HEK293 (cell line): ENCODE measurements around the gene COPS9.

ENCODE experiments used
- CTCF ChIA-PET: fragments of 350-600 bp; formaldehyde crosslinking; extraction: SDS; loops from one replicate; lab custom pipeline; 2021; ENCODE audit warnings: antibody characterized with exemption; lab: Yijun Ruan, JAX
- POLR2A ChIA-PET: fragments of 300-600 bp; formaldehyde crosslinking; extraction: SDS; loops from one replicate; lab custom pipeline; 2020; ENCODE audit warnings: antibody characterized with exemption, inconsistent platforms; lab: Yijun Ruan, JAX
- H3K27ac ChIP-seq: fragments of 200-500 bp; sonication (Bioruptor generic); 2 replicates; pipeline ENCODE4 v1.5.1; 2014; ENCODE audit warnings: low read depth, low read length, control low read depth, inconsistent platforms; ENCODE audit errors: extremely low read depth
- H3K36me3 ChIP-seq, 2 experiments: fragments of 200-500 bp in 1 of 2; sonication (Bioruptor generic) in 1 of 2; 1 replicate in 1 of 2; 2 replicates in 1 of 2; pipeline ENCODE4 v1.5.1; 2014 to 2017; ENCODE audit warnings: inconsistent platforms in 2 of 2, low read length in 2 of 2; ENCODE audit not compliant: control insufficient read depth in 2 of 2, insufficient read depth in 1 of 2
- H3K4me1 ChIP-seq: fragments of 200-500 bp; sonication (Bioruptor generic); 2 replicates; pipeline ENCODE4 v1.5.1; 2014; ENCODE audit warnings: mild to moderate bottlenecking, low read length, inconsistent platforms; ENCODE audit not compliant: control insufficient read depth, insufficient read depth
- H3K4me3 ChIP-seq: 2 replicates; pipeline ENCODE4 v1.5.1; 2011; ENCODE audit warnings: low read depth, mild to moderate bottlenecking, control low read depth, low read length, moderate library complexity
- H3K9me3 ChIP-seq: fragments of 200-500 bp; sonication (Bioruptor generic); 2 replicates; pipeline ENCODE4 v1.5.1; 2014; ENCODE audit warnings: low read depth, low read length, inconsistent platforms; ENCODE audit not compliant: control insufficient read depth, insufficient read depth
- FEZF1 ChIP-seq: fragments of 450-650 bp; formaldehyde crosslinking; IDR thresholded peaks from 2 replicates; pipeline ENCODE4 v1.5.1; 2016; ENCODE audit warnings: missing biosample characterization, missing genetic modification characterization
- GLI4 ChIP-seq: fragments of 450-650 bp; formaldehyde crosslinking; IDR thresholded peaks from 2 replicates; pipeline ENCODE4 v1.5.1; 2016; ENCODE audit warnings: missing biosample characterization, missing genetic modification characterization
- GLIS2 ChIP-seq: fragments of 450-650 bp; formaldehyde crosslinking; IDR thresholded peaks from 2 replicates; pipeline ENCODE4 v1.5.1; 2016; ENCODE audit warnings: missing biosample characterization, missing genetic modification characterization
- MEIS1 ChIP-seq: sonication (generic); formaldehyde crosslinking; IDR thresholded peaks from 2 replicates; pipeline ENCODE4 v1.8.1; 2022; ENCODE audit warnings: missing genetic modification reagents, mild to moderate bottlenecking, borderline replicate concordance
- YY1 ChIP-seq: fragments of 450-650 bp; formaldehyde crosslinking; IDR thresholded peaks from 2 replicates; pipeline ENCODE4 v1.5.1; 2018; ENCODE audit warnings: missing biosample characterization, missing genetic modification characterization
- ZBTB21 ChIP-seq: fragments of 450-650 bp; formaldehyde crosslinking; IDR thresholded peaks from 2 replicates; pipeline ENCODE4 v1.5.1; 2017; ENCODE audit warnings: missing biosample characterization, missing genetic modification characterization
- ZFP69B ChIP-seq: fragments of 450-650 bp; formaldehyde crosslinking; IDR thresholded peaks from 2 replicates; pipeline ENCODE4 v1.5.1; 2016; ENCODE audit warnings: missing biosample characterization, missing genetic modification characterization
- ZNF140 ChIP-seq: fragments of 450-650 bp; formaldehyde crosslinking; IDR thresholded peaks from 2 replicates; pipeline ENCODE4 v1.5.1; 2016; ENCODE audit warnings: missing biosample characterization, missing genetic modification characterization
- ZNF211 ChIP-seq: fragments of 450-650 bp; formaldehyde crosslinking; IDR thresholded peaks from 2 replicates; pipeline ENCODE4 v1.5.1; 2016; ENCODE audit warnings: low read depth, missing biosample characterization, missing genetic modification characterization
- ZNF214 ChIP-seq: fragments of 450-650 bp; formaldehyde crosslinking; IDR thresholded peaks from 2 replicates; pipeline ENCODE4 v1.5.1; 2017; ENCODE audit warnings: missing biosample characterization, mild to moderate bottlenecking, missing genetic modification characterization, borderline replicate concordance
- ZNF23 ChIP-seq: fragments of 450-650 bp; formaldehyde crosslinking; IDR thresholded peaks from 2 replicates; pipeline ENCODE4 v1.5.1; 2016; ENCODE audit warnings: missing biosample characterization, missing genetic modification characterization, borderline replicate concordance
- ZNF274 ChIP-seq, 2 experiments: fragments of 200-500 bp in 1 of 2; fragments of 450-650 bp in 1 of 2; sonication (Bioruptor generic) in 1 of 2; formaldehyde crosslinking in 1 of 2; IDR thresholded peaks; 2 replicates each; pipeline versions ENCODE4 v1.5.1 to v1.6.1; 2014 to 2016; ENCODE audit warnings: borderline replicate concordance in 1 of 2, inconsistent platforms in 1 of 2, low read length in 1 of 2, missing biosample characterization in 1 of 2, missing genetic modification characterization in 1 of 2
- ZNF350 ChIP-seq: fragments of 450-650 bp; formaldehyde crosslinking; IDR thresholded peaks from 2 replicates; pipeline ENCODE4 v1.5.0; 2017; ENCODE audit warnings: missing biosample characterization, mild to moderate bottlenecking, missing genetic modification characterization
- ZNF362 ChIP-seq: fragments of 450-650 bp; formaldehyde crosslinking; IDR thresholded peaks from 2 replicates; pipeline ENCODE4 v1.5.1; 2016; ENCODE audit warnings: missing biosample characterization, missing genetic modification characterization
- ZNF510 ChIP-seq: fragments of 450-650 bp; formaldehyde crosslinking; IDR thresholded peaks from 2 replicates; pipeline ENCODE4 v1.5.1; 2018; ENCODE audit warnings: mild to moderate bottlenecking, missing genetic modification characterization, missing biosample characterization; ENCODE audit not compliant: insufficient replicate concordance
- ZNF521 ChIP-seq: fragments of 450-650 bp; formaldehyde crosslinking; IDR thresholded peaks from 2 replicates; pipeline ENCODE4 v1.5.1; 2017; ENCODE audit warnings: missing biosample characterization, mild to moderate bottlenecking, missing genetic modification characterization
- ZNF555 ChIP-seq: fragments of 450-650 bp; formaldehyde crosslinking; conservative IDR thresholded peaks from 2 replicates; pipeline ENCODE4 v1.5.1; 2017; ENCODE audit warnings: missing biosample characterization, mild to moderate bottlenecking, missing genetic modification characterization, inconsistent platforms
- ZNF658 ChIP-seq: fragments of 450-650 bp; formaldehyde crosslinking; IDR thresholded peaks from 2 replicates; pipeline ENCODE4; 2016; ENCODE audit warnings: missing biosample characterization, missing genetic modification characterization
- ZNF768 ChIP-seq: fragments of 450-650 bp; formaldehyde crosslinking; IDR thresholded peaks from 2 replicates; pipeline ENCODE4 v1.5.1; 2018; ENCODE audit warnings: missing biosample characterization, mild to moderate bottlenecking, missing genetic modification characterization
- ZNF792 ChIP-seq: fragments of 450-650 bp; formaldehyde crosslinking; IDR thresholded peaks from 2 replicates; pipeline ENCODE4 v1.5.1; 2016; ENCODE audit warnings: missing biosample characterization, missing genetic modification characterization
- ZSCAN4 ChIP-seq: fragments of 450-650 bp; formaldehyde crosslinking; IDR thresholded peaks from 2 replicates; pipeline ENCODE4 v1.5.1; 2017; ENCODE audit warnings: missing biosample characterization, missing genetic modification characterization
- ZXDB ChIP-seq: fragments of 450-650 bp; formaldehyde crosslinking; IDR thresholded peaks from 2 replicates; pipeline ENCODE4 v1.5.1; 2016; ENCODE audit warnings: missing biosample characterization, missing genetic modification characterization
- TF ChIP-seq, protein P1 (sequence below): fragments of 450-650 bp; formaldehyde crosslinking; IDR thresholded peaks from 2 replicates; pipeline ENCODE4 v1.5.1; 2016; ENCODE audit warnings: missing biosample characterization, missing genetic modification characterization
- TF ChIP-seq, protein P2 (sequence below): fragments of 450-650 bp; formaldehyde crosslinking; IDR thresholded peaks from 2 replicates; pipeline ENCODE4 v1.5.1; 2016; ENCODE audit warnings: missing biosample characterization, missing genetic modification characterization, borderline replicate concordance

The COPS9 gene

GRCh38 chr2:240160291-240161086 is 24.4 kb upstream of the COPS9 start:
- no peak overlapping the region for H3K4me3 ChIP-seq
- H3K27ac ChIP-seq = no peak overlapping the region
- no peaks in the 10 kb centered on the region for H3K9me3 ChIP-seq
- H3K36me3 ChIP-seq = no peaks in the 10 kb centered on the region
- H3K4me1 ChIP-seq = no peaks in the 10 kb centered on the region
- TF ChIP-seq ZNF214 (tag by site-specific recombination) (no peak), GLI4 (tag by site-specific recombination) (no peak), ZNF362 (tag by site-specific recombination) (no peak), ZNF792 (no peak)
- TF ChIP-seq, protein P1, sequence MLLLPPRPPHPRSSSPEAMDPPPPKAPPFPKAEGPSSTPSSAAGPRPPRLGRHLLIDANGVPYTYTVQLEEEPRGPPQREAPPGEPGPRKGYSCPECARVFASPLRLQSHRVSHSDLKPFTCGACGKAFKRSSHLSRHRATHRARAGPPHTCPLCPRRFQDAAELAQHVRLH (tag by site-specific recombination) = no peak
- TF ChIP-seq, protein P2, sequence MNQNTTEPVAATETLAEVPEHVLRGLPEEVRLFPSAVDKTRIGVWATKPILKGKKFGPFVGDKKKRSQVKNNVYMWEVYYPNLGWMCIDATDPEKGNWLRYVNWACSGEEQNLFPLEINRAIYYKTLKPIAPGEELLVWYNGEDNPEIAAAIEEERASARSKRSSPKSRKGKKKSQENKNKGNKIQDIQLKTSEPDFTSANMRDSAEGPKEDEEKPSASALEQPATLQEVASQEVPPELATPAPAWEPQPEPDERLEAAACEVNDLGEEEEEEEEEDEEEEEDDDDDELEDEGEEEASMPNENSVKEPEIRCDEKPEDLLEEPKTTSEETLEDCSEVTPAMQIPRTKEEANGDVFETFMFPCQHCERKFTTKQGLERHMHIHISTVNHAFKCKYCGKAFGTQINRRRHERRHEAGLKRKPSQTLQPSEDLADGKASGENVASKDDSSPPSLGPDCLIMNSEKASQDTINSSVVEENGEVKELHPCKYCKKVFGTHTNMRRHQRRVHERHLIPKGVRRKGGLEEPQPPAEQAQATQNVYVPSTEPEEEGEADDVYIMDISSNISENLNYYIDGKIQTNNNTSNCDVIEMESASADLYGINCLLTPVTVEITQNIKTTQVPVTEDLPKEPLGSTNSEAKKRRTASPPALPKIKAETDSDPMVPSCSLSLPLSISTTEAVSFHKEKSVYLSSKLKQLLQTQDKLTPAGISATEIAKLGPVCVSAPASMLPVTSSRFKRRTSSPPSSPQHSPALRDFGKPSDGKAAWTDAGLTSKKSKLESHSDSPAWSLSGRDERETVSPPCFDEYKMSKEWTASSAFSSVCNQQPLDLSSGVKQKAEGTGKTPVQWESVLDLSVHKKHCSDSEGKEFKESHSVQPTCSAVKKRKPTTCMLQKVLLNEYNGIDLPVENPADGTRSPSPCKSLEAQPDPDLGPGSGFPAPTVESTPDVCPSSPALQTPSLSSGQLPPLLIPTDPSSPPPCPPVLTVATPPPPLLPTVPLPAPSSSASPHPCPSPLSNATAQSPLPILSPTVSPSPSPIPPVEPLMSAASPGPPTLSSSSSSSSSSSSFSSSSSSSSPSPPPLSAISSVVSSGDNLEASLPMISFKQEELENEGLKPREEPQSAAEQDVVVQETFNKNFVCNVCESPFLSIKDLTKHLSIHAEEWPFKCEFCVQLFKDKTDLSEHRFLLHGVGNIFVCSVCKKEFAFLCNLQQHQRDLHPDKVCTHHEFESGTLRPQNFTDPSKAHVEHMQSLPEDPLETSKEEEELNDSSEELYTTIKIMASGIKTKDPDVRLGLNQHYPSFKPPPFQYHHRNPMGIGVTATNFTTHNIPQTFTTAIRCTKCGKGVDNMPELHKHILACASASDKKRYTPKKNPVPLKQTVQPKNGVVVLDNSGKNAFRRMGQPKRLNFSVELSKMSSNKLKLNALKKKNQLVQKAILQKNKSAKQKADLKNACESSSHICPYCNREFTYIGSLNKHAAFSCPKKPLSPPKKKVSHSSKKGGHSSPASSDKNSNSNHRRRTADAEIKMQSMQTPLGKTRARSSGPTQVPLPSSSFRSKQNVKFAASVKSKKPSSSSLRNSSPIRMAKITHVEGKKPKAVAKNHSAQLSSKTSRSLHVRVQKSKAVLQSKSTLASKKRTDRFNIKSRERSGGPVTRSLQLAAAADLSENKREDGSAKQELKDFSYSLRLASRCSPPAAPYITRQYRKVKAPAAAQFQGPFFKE (tag by site-specific recombination) = no peak
- TF ChIP-seq, all 188 proteins: peak for 0
- POLR2A ChIA-PET = no interaction called here
- CTCF ChIA-PET = no interaction called here

DNA sequence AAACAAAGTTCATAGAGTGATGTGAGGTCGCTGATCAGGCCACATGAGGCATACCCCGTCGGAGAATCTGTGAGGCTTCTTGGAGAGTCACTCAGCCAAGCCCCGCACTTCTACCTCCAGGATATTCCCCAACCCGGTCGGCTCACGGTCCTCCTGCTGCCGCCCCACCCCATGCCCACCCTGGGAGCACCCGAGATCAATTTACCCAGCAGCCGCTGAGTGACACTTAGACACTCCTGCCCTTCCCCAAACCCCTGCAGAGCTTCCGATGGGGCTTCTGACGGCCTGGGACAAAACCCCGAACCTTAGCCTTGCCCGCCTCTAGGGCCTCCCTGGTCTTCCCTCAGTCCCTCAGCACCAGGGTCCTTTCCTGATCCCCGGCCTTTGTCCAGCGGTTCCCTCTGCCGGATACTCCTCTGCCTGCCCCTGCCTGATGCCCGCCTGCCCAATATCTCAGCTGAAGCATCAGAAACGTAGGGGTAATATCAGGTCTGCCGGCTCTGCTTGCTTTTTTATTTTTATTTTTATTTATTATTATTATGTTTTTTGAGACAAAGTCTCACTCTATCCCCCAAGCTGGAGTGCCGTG is 23.2 kb upstream of the COPS9 start:
- ChIA-PET CTCF (interaction anchor here (0.6 to 0.7 kb wide), 2 partner anchors 10 to 81 kb away, joined by 4 read pairs; no protein-coding TSS in a partner anchor), POLR2A (no interaction called here)
- H3K9me3 ChIP-seq = no peaks in the 10 kb centered on the region
- no peaks in the 10 kb centered on the region for H3K36me3 ChIP-seq
- H3K27ac ChIP-seq = no peak overlapping the region
- no peak overlapping the region for H3K4me3 ChIP-seq
- no peak for TF ChIP-seq ZNF350
- TF ChIP-seq ZSCAN4 (tag by site-specific recombination) = no peak
- TF ChIP-seq ZBTB21 (tag by site-specific recombination) = no peak
- TF ChIP-seq ZNF23 (tag by site-specific recombination) = no peak
- no peak for TF ChIP-seq ZNF521 (tag by site-specific recombination)
- no peak for TF ChIP-seq FEZF1
- TF ChIP-seq ZNF274 (IDR thresholded peaks at IDR 0.05; ENCODE audit: low read length) = no peak
- TF ChIP-seq ZNF274 (tag by site-specific recombination; IDR thresholded peaks at IDR 0.05; ENCODE audit: borderline replicate concordance) = no peak
- no peak for TF ChIP-seq GLI4 (tag by site-specific recombination)
- TF ChIP-seq ZFP69B (tag by site-specific recombination) = no peak
- TF ChIP-seq ZNF211 (tag by site-specific recombination) = no peak
- TF ChIP-seq YY1 (tag by site-specific recombination) = no peak
- no peak for TF ChIP-seq ZXDB (tag by site-specific recombination)
- TF ChIP-seq MEIS1 = no peak
- TF ChIP-seq ZNF768 (tag by site-specific recombination) = no peak
- no peak for TF ChIP-seq ZNF658 (tag by site-specific recombination)
- TF ChIP-seq GLIS2 = no peak
- TF ChIP-seq ZNF140 (tag by site-specific recombination) = no peak
- TF ChIP-seq ZNF510 = no peak
- no peak for TF ChIP-seq ZNF555 (tag by site-specific recombination)
- TF ChIP-seq, all 188 proteins: peak for 0
- no peaks in the 10 kb centered on the region for H3K4me1 ChIP-seq
